NCI-H82 treated with DMSO at 0.1 percent for 48 hours (cell line): ENCODE results near the gene RDX.
"Not testable (repeated sequence)": the region's sequence is repeated elsewhere in the genome, so short reads cannot be mapped to it uniquely, and the experiment has no call there.

ENCODE experiments used
- DNase-seq: peaks from one replicate; lab custom pipeline; 2025; ENCODE audit not compliant: unreplicated experiment; lab: John Stamatoyannopoulos, UW

The RDX gene

GRCh38 chr11:110279881-110280280, 16.5 kb downstream of the RDX start:
- DNase-seq: no peak

- no peak for DNase-seq
Measured at GRCh38 chr11:110272919-110273318, 23.5 kb downstream of the RDX start.

GRCh38 chr11:110269996-110270395, 26.4 kb downstream of the RDX start:
- no peak for DNase-seq

GRCh38 chr11:110268441-110268840, 28.0 kb downstream of the RDX start:
- DNase-seq: no peak

- DNase-seq: no peak
Measured at GRCh38 chr11:110262072-110262403, 34.4 kb downstream of the RDX start.

GRCh38 chr11:110261195-110262071, 35.0 kb downstream of the RDX start:
- DNase-seq: no peak

- DNase-seq: no peak
Measured at GRCh38 chr11:110253525-110253924, 42.9 kb downstream of the RDX start.

- DNase-seq: no peak
Measured at GRCh38 chr11:110251836-110252235, 44.6 kb downstream of the RDX start.

- no peak for DNase-seq
Measured at GRCh38 chr11:110250168-110250567, 46.2 kb downstream of the RDX start.

- no peak for DNase-seq
Measured at GRCh38 chr11:110249766-110250165, 46.6 kb downstream of the RDX start.

GRCh38 chr11:110249066-110249465, 47.3 kb downstream of the RDX start:
- no peak for DNase-seq

- no peak for DNase-seq
Measured at GRCh38 chr11:110243791-110244190, 52.6 kb downstream of the RDX start.

- DNase-seq: no peak
Measured at GRCh38 chr11:110242746-110243145, 53.7 kb downstream of the RDX start.

- DNase-seq: no peak
Measured at GRCh38 chr11:110242188-110242587, 54.2 kb downstream of the RDX start.

GRCh38 chr11:110235966-110236365, 60.4 kb downstream of the RDX start:
- no peak for DNase-seq

- DNase-seq: no peak
Measured at GRCh38 chr11:110230377-110230776, 66.0 kb downstream of the RDX start.

- DNase-seq: no peak
Measured at GRCh38 chr11:110219006-110219785, 77.2 kb downstream of the RDX start.

- no peak for DNase-seq
Measured at GRCh38 chr11:110217936-110218335, 78.5 kb downstream of the RDX start.

GRCh38 chr11:110217223-110217877, 79.1 kb downstream of the RDX start:
- no peak for DNase-seq

- DNase-seq: not testable (repeated sequence)
Measured at GRCh38 chr11:110209313-110209694, 87.1 kb downstream of the RDX start.

- not testable (repeated sequence) for DNase-seq
Measured at GRCh38 chr11:110208678-110209312, 87.6 kb downstream of the RDX start.
